Measurements from ENCODE around the gene PC. TPM values are rescaled to one million over a fixed set of nuclear protein-coding genes. Genes with fewer than 3 reads are reported as not detected.
"Not testable (repeated sequence)": the region's sequence is repeated elsewhere in the genome, so short reads cannot be mapped to it uniquely, and the experiment has no call there.

Gene PC
- total RNA-seq, 1 donor from 2014 or later: 24.4 TPM

DNA sequence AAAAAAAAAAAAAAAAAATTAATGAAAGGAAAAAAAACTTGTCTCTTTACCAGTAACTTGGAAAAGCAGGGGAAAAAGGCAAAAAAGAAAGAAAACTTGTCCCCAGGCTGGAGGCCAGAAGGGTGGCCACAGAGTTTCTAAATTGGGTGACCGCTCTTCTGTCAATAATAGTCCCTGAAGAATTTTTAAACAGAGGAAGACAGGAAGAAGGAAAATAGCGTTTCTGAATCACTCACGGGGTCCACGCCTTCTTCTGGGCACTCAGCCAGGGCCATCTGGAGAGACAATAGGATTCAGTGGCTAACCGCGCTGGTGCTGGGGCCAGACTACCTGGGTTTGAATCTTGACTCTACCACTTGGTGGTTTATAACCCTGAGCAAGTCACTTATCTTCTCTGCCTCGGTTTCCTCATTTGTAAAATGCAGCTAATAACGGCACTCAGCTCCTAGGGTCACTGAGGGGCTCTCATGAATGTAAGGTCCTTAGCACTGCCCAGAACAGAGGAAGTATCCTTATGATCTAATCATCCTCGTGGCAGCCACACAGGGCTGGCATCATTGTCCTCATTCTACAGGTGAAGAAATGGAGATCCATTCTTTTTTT lies 23.9 kb upstream of the PC start:
- DNase-seq: peak; percentile 86

- DNase-seq: no peak
These were observed 21.3 kb upstream of the PC start for GRCh38 chr11:66979336-66979980.

DNA sequence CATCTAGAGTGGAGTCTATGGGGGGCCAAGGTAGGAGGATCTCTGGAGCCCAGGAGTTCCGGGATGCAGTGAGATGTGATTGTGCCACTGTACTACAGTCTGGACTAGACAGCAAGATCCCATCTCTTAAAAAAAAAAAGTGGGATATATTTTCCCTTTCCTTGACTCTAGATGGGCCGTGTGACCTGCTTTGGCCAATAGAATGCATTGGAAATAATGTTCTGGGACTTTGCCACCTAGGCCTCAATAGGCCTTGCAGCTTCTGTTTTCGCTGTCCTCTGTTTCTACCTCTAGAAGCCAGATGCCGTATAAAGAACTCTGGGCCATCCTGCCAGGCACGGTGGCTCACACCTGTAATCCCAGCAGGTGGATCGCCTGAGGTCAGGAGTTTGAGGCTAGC lies 20.5 kb upstream of the PC start:
- no peak for DNase-seq

GRCh38 chr11:66978229-66978628 lies 20.0 kb upstream of the PC start:
- DNase-seq: no peak

DNA sequence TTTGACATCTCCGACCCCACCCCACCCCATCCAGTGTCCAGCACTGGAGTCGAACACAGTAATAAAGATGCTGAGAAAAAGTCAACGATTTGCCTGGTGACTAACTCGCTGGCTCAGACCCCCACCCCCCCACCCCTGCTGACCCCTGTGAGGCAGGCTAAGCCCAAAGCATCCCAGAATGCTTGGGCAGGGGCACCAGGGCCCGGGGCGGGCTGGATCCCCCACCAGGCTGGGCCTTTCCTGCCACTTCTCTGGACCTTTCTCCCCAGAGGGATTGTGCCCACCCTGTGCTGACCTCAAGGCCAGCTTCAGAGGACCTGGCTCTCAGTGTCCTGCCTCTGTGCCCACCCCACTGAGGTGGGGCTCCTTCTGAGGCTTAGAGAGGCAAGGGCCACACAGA lies 18.7 kb upstream of the PC start:
- no peak for DNase-seq

DNA sequence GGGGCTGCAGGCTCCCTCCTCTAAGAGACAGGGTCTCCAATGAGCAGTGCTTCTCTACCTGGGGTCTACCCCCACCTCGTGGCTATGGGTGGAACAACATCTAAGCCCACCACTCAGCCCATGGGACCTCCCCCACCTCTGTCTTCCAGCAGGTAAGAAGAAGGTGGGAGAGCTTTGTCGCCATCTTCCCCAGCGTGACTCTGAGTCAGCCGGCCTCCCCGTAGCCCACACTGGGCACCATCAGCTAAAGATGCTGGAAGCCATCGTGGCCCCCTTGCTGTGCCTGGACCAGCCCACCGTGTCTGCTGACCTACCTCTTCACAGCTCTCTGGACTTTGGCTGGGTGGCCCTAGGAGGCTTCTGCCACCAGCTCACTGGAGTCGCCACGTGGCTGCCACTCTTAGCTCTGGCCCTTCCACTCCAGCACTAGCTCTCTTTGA lies 17.9 kb upstream of the PC start:
- peak; percentile 51 for DNase-seq

DNA sequence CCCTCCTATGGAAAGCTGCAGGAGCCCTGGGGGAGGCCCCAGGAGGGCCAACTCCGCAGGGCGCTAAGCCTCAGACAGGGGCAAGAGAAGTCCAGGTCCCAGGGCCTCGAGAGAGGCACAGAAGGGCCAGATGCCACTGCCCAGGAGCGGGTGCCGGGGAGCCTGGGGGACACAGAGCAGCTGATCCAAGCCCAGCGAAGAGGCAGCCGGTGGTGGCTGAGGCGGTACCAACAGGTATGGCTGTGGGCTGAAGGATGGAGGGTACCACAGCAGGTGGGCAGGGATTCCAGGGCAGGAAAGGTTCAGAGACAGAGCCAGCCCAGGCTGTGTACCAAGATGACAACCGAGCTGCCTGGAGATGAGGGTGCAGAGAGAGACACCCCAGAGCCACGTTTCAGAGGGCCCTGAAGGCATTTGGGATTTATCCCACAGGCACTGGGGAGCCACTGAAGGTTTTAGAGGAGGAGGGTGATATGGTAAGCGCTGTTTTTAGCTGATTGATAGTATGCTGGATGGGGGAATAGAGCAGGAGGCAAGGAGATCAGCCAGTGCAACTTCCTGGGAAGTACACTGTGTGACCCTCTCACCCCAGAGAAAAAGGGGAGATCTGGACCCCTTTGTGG lies 17.3 kb upstream of the PC start:
- DNase-seq: no peak

GRCh38 chr11:66974724-66975404 lies 16.7 kb upstream of the PC start, which contains the start of gene C11orf86:
Gene C11orf86, plus strand, starts transcription at chr11:66975304. Its CDS starts 59 bp downstream, at chr11:66975363.
- no peak for DNase-seq

DNA sequence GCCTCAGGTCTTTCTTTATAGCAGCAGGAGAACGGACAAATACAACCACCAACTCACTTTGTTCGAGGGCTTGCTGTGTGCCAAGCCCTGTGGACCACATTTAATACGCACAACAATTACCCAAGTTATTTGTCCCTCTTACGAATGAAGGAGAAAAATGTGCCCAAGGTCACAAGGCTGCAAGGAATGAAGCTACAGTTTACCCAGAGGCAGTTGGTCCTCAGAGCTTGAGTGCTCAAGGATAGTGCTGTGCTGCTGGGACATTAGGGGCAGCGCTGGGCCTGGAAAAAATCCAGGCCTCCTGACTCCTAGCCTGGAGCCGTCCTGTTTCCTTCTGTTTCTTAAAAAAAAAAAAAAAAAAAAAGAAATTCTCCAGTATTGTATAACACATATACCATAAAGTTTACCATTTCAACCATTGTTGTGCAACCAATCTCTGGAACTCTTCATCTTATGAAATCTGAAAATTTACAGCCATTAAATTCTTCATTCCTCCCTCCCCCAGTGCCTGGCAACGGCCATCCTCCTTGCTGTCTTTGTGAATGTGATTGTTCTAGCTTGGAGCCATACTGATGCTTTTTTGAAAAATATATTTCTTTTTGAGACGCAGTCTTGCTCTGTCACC lies 15.9 kb upstream of the PC start:
- no peak for DNase-seq

DNA sequence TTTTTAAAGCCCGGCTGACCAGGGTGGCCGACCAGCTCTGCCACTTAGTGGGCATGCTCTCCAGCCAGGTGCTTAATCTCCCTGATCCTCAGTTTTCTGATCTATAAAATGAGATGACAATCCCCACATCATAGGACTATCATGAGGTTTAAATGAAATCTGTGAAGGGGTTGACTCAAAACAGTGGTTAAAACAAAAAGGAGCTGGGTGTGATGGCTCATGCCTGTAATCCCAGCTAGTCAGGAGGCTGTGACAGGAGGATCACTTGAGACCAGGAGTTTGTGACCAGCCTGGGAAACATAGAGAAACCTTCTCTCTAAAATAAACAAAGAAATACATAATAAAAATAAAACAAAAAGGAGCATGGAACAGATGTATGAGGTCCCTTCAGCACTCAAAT lies 13.3 kb upstream of the PC start:
- DNase-seq: no peak

DNA sequence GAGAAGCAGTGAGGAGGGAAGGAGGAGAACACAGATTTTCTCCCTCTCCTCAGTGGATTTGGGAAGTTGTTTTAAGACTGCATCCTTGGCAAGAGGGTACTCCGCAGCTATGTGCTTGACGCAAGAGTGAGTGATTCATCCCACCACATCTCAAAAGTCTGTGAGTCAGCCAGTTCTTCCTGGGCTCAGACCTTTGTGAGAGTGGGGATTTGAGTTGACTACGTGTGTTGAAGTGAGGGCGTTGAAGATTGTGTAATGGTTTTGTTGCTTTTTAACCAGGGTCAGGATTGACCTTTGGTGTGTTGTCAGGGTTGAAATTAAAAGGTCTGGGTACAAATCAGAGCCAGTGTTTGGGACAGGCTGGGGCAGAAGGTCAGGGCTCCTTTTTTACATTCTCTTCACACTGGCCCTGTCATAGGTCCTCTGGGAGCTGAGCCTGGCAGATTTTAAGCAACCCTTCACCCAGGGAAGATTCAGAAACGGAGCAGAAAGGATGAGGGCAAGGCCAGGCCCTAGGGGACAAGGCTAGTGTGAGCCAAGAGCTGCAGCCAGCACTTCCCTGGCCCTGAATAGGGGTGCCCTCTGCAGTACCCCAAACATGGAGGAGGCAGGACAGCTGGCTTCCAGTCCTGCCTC lies 12.7 kb upstream of the PC start:
- no peak for DNase-seq

DNA sequence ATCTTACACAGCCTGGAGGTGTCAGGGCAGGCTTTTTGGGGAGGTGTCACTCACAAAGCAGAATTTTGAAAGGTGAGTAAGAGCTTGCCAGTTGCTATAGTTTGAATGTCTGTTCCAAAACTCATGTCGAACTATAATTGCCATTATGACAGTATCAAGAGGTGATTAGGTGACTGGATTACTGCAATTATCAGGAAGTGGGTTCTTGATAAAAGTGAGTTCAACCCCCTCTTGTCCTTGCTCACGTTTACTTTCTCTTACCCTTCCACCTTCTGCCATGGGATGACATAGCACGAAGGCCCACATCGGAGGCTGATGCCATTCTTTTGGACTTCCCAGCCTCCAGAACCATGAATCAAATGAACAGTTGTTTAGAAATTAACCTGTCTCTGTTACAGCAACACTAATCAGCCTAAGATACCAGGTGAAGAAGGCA lies 12.2 kb upstream of the PC start:
- no peak for DNase-seq

- no peak for DNase-seq
These were observed 11.5 kb upstream of the PC start for GRCh38 chr11:66969584-66970225.

- no peak for DNase-seq
These were observed 9.7 kb upstream of the PC start for GRCh38 chr11:66967670-66968425.

DNA sequence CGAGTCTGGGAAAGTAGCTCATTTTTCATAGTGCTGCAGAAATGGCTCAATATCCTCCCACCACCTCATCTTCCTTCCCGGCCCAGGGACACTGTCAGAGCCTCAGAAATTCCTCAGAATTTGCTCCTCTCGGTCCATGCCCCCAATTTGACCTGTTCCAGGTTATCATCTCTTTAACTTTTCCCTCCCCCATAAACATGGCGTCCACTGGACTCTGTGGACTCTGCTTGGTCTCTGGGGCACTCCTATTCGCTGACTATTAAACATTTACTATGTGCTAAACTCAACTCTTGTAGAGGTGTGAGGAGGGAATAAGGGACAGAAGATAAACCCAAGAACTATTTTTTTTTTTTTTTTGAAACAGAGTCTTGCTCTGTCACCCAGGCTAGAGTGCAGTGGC lies 8.2 kb upstream of the PC start:
- DNase-seq: no peak

GRCh38 chr11:66964495-66964894 lies 6.3 kb upstream of the PC start:
- no peak for DNase-seq

GRCh38 chr11:66962801-66963200 lies 4.6 kb upstream of the PC start:
- no peak for DNase-seq

GRCh38 chr11:66962247-66962646 lies 4.1 kb upstream of the PC start:
- DNase-seq: no peak

DNA sequence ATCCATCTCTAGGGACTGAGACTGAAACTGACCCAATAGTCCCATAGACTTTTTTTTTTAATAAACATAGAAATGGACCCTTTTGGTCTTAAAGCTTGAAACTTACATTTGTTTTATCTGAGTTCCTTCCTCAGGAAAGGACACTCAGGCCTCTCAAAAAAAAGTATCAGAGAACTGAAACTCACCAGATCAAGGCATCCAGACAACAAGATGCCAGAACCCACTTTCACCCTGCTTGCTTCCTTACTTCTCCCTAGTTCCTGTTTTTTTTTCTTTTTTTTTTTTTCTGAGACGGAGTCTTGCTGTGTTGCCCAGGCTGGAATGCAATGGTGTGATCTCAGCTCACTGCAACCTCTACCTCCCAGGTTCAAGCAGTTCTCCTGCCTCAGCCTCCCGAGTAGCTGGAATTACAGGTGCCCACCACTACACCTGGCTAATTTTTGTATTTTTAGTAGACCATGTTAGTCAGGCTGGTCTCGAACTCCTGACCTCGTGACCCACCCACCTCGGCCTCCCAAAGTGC lies 3.6 kb upstream of the PC start:
- DNase-seq: not testable (repeated sequence)

- no peak for DNase-seq
These were observed 732 bp upstream of the PC start for GRCh38 chr11:66958956-66959274.

DNA sequence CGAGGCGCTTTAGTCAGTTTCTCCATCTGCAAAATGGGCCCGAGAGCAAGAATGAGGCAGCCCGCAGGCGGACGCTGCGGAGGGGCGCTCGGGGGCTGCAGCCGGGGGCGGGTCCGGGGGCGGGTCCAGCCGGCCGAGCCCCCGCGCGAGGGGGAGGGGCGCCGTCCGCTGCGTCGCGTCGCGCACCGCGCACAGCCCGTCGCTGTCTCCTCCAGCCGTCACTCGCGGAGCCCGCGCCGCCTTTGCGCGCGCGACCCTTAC lies 282 bp downstream of the PC start:
- DNase-seq: no peak

Measured in tongue (tissue), 2 donors.